HT1080 (cell line): ENCODE data around the gene ABCC1. TPM values are rescaled to one million over a fixed set of nuclear protein-coding genes. Genes with fewer than 3 reads are reported as not detected.

Experiments used
- DNase-seq: peaks from one replicate; pipeline ENCODE4 v3.0.0-alpha.2; 2015; ENCODE audit warnings: low read depth
- total RNA-seq: library from RNA; depleted of rRNA; stranded (reverse); fragments of >200 nt; shearing (Covaris generic); gene quantifications from 2 replicates; pipeline ENCODE4 v1.2.3, GENCODE V29; 2014

Gene ABCC1
- total RNA-seq, 1 experiment from 2014 or later = 13.3 TPM

GRCh38 chr16:16018705-16019104, 69.3 kb downstream of the ABCC1 start:
- DNase-seq = no peak

- peak; percentile 71 for DNase-seq
Observed at GRCh38 chr16:16019488-16019887, 70.1 kb downstream of the ABCC1 start.

- no peak for DNase-seq
Observed at GRCh38 chr16:16020291-16020690, 70.9 kb downstream of the ABCC1 start.

GRCh38 chr16:16021020-16021419, 71.6 kb downstream of the ABCC1 start:
- no peak for DNase-seq

- DNase-seq = no peak
Observed at GRCh38 chr16:16021646-16021987, 72.2 kb downstream of the ABCC1 start.

GRCh38 chr16:16021988-16022682, 72.7 kb downstream of the ABCC1 start:
- DNase-seq = peak; percentile 95

- DNase-seq = no peak
Observed at GRCh38 chr16:16022683-16023064, 73.3 kb downstream of the ABCC1 start.

GRCh38 chr16:16025214-16025968, 76.0 kb downstream of the ABCC1 start:
- peak; percentile 77 for DNase-seq

- DNase-seq = no peak
Observed at GRCh38 chr16:16027728-16028310, 78.4 kb downstream of the ABCC1 start.

GRCh38 chr16:16028311-16028999, 79.0 kb downstream of the ABCC1 start:
- no peak for DNase-seq

- DNase-seq = no peak
Observed at GRCh38 chr16:16029431-16030011, 80.1 kb downstream of the ABCC1 start.

- DNase-seq = no peak
Observed at GRCh38 chr16:16030449-16030848, 81.0 kb downstream of the ABCC1 start.

- no peak for DNase-seq
Observed at GRCh38 chr16:16031401-16031800, 82.0 kb downstream of the ABCC1 start.

GRCh38 chr16:16032271-16032979, 83.0 kb downstream of the ABCC1 start:
- DNase-seq = no peak

GRCh38 chr16:16033208-16033717, 83.8 kb downstream of the ABCC1 start:
- no peak for DNase-seq

GRCh38 chr16:16036359-16036792, 87.0 kb downstream of the ABCC1 start:
- DNase-seq = no peak

- DNase-seq = no peak
Observed at GRCh38 chr16:16037521-16037920, 88.1 kb downstream of the ABCC1 start.

GRCh38 chr16:16037970-16038369, 88.6 kb downstream of the ABCC1 start:
- no peak for DNase-seq

GRCh38 chr16:16038950-16039349, 89.5 kb downstream of the ABCC1 start:
- DNase-seq = no peak

- no peak for DNase-seq
Observed at GRCh38 chr16:16041196-16041892, 91.9 kb downstream of the ABCC1 start.
